Bronchial epithelial cell (primary cell): ENCODE results near the gene TMEM117. TPM values are rescaled to one million over a fixed set of nuclear protein-coding genes. Genes with fewer than 3 reads are reported as not detected.

Experiments
- DNase-seq: peaks from one replicate; pipeline ENCODE4 v3.0.0-alpha.2; 2010; ENCODE audit warnings: low read depth
- FAIRE-seq: peaks from 2 replicates; lab custom pipeline; 2011; peaks lifted over from hg19 to GRCh38; lab: Jason Lieb, UNC
- H3K27me3 ChIP-seq: 2 replicates; pipeline ENCODE4 v1.5.1; 2011; ENCODE audit warnings: low read length; ENCODE audit not compliant: control insufficient read depth, insufficient read depth
- H3K36me3 ChIP-seq: 2 replicates; pipeline ENCODE4 v1.5.1; 2011; ENCODE audit warnings: low read length; ENCODE audit not compliant: control insufficient read depth, insufficient read depth
- H3K4me3 ChIP-seq: 2 replicates; pipeline ENCODE4 v1.5.1; 2011; ENCODE audit warnings: mild to moderate bottlenecking, low read depth, low read length, control low read depth
- total RNA-seq: library from RNA; depleted of rRNA; stranded (reverse); fragments of >200 nt; gene quantifications from 2 replicates; pipeline ENCODE4 v1.2.1, GENCODE V29; 2014
- TF ChIP-seq, protein P1 (sequence below): IDR thresholded peaks from 2 replicates; pipeline ENCODE4 v1.5.1; 2011; ENCODE audit warnings: mild to moderate bottlenecking, moderate library complexity, low read length, control low read depth, inconsistent platforms; ENCODE audit not compliant: insufficient read depth, severe bottlenecking

Gene TMEM117
- total RNA-seq, 1 donor from 2014 or later, result 6.6 TPM

DNA sequence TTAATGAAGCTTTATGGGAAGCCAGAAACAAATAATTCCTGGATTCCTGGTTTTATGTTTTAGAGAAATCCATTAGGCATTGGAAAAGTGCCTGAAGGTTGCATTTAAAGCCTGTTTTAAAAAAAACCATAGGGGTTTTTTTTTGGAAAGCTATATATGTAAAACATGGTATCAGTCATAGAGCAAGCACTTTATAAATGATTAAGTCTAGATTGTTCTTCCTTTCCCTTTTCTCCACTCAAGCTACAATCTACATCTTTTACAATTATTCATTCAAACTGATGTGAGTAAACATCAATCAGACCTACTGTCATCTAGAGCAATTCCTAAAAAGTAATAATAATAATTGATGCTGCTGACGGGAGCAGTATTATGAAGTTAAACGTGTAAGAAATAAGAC, 500.7 kb downstream of the TMEM117 start:
- no peaks in the 10 kb centered on the region for H3K27me3 ChIP-seq
- no peaks in the 10 kb centered on the region for H3K36me3 ChIP-seq
- DNase-seq, result no peak
- H3K4me3 ChIP-seq, result no peak overlapping the region
- no peak for FAIRE-seq
- TF ChIP-seq, protein P1, sequence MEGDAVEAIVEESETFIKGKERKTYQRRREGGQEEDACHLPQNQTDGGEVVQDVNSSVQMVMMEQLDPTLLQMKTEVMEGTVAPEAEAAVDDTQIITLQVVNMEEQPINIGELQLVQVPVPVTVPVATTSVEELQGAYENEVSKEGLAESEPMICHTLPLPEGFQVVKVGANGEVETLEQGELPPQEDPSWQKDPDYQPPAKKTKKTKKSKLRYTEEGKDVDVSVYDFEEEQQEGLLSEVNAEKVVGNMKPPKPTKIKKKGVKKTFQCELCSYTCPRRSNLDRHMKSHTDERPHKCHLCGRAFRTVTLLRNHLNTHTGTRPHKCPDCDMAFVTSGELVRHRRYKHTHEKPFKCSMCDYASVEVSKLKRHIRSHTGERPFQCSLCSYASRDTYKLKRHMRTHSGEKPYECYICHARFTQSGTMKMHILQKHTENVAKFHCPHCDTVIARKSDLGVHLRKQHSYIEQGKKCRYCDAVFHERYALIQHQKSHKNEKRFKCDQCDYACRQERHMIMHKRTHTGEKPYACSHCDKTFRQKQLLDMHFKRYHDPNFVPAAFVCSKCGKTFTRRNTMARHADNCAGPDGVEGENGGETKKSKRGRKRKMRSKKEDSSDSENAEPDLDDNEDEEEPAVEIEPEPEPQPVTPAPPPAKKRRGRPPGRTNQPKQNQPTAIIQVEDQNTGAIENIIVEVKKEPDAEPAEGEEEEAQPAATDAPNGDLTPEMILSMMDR, result no peak

DNA sequence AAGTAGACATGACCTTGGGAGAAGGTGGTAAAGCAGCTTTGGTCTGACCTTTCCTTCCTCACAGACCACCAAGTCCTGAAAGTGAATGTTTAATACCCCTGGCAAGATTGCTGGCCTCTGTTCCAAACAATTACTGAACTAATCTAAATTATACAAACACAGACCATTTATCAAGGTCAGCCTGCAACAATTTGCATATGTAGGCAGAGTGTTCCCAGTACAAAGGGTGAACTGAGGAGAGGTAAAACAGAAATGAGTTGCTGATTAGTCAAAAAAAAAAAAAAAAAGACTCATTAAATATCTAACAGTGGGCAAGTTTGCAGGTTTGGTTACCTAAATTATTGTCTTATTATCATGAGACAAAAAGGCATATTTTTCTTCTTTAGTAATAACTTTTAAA, 506.5 kb downstream of the TMEM117 start:
- Histone ChIP-seq H3K27me3 (no peaks in the 10 kb centered on the region), H3K4me3 (no peak overlapping the region), H3K36me3 (no peaks in the 10 kb centered on the region)
- DNase-seq (no peak), FAIRE-seq (no peak)
- TF ChIP-seq, protein P1, result no peak

DNA sequence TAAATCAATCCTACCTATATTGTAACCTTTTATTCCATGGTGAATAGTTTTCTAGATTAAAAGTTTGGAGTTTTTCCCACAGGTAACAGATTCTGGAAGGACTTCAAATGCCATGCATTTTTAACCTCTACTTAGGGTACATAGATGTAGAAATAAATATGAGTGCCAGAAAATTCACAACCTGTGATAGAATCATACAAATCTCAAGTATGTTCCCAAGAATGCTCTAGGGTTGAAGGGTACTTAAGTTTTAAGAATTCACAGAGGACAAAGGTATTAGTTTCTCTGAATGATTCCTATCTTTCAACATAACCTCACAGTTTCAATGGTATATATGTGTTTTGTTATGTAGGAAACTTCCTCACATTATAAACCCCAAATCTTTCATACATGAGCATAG, 511.3 kb downstream of the TMEM117 start:
- DNase-seq (no peak), FAIRE-seq (no peak)
- Histone ChIP-seq H3K27me3 (no peaks in the 10 kb centered on the region), H3K4me3 (no peak overlapping the region), H3K36me3 (no peaks in the 10 kb centered on the region)
- TF ChIP-seq, protein P1, result no peak

DNA sequence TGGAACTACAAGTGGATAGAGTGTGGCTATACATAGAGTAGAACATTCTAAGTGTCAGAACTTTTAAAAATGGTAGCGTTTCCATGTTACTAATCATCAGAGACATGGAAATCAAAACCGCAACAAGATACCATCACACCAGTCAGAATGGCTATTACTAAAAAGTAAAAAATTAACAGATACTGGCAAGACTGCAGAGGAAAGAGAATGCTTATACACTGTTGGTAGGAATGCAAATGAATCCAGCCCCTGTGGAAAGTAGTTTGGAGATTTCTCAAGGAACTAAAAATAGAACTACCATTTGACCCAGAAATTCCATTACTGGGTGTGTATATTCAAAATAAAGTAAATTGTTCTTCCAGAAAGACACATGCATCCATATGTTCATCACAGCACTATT, 521.6 kb downstream of the TMEM117 start:
- DNase-seq (no peak), FAIRE-seq (no peak)
- TF ChIP-seq, protein P1, result no peak
- H3K27me3 ChIP-seq, result no peaks in the 10 kb centered on the region
- no peak overlapping the region for H3K4me3 ChIP-seq
- no peaks in the 10 kb centered on the region for H3K36me3 ChIP-seq

DNA sequence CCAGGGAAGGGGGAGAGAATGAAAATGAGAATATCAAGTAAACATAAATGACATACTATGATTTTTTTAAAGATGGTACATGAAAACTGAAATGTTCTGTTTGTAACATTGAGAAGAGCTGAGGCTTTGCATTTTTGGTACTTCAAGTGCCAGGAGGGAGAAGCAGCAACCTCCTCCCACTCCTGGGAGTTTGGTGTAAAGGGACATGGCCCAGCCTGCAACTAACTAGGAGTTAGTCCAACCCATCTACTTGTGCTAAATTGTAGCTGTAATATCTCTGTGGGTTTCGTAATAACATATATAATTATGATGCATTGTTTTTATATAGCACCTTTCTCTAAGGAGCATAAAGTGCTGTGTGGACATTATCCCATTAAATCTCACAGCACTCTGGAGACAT, 522.8 kb downstream of the TMEM117 start:
- TF ChIP-seq, protein P1, result no peak
- H3K27me3 ChIP-seq, result no peaks in the 10 kb centered on the region
- DNase-seq (no peak), FAIRE-seq (no peak)
- H3K36me3 ChIP-seq, result no peaks in the 10 kb centered on the region
- no peak overlapping the region for H3K4me3 ChIP-seq

DNA sequence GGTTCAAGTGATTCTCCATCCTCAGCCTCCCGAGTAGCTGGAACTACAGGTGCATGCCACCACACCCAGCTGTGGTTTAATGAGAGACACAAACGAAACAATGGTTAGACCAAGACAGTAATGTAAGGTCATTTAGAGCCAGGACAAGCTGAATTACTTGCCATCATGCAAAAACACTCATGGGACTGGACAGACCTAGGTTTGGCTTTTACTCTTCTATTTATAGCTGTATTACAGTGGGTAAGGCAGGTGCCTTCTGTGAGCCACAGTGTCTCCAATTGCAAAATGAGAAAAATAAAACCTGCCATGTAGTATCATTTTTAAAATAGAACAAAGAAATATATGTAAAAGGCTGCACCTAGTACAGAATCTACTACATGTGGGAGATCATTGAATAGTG, 527.1 kb downstream of the TMEM117 start:
- Histone ChIP-seq H3K27me3 (no peaks in the 10 kb centered on the region), H3K36me3 (no peaks in the 10 kb centered on the region), H3K4me3 (no peak overlapping the region)
- no peak for FAIRE-seq
- TF ChIP-seq, protein P1, result no peak
- no peak for DNase-seq
